HPDE6-E6E7 (cell line): ENCODE data around the gene OR2M2.

Source experiments
- DNase-seq: peaks from one replicate; pipeline ENCODE4 v3.0.0; 2011; ENCODE audit warnings: missing footprints; ENCODE audit errors: extremely low spot score

The OR2M2 gene

DNA sequence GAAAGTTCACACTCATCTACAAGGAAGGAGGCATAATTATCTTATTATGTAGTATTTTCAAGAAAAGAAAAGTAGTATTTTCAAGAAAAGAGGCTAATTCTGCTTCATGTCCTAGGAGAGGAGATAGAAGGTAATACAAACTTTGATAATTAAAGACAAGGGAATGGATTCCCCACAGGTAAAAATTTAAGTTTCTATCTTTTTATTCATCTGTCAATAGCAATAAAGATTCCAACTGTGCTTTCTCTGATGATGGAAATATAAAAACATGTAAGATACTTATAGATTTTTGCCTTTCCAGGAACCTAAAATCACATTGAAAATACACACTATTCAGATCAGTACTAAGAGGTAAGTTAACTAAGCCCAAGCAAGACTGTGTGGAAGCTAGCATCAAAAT lies at the start of gene OR2M2:
OR2M2 (plus strand) TSS at position 301 of the 400 bp plus-strand sequence. CDS start 5,165 bp downstream, outside the sequence.
- no peak for DNase-seq

GRCh38 chr1:248127653-248128052 lies 47.0 kb upstream of the OR2M2 start:
- no peak for DNase-seq

DNA sequence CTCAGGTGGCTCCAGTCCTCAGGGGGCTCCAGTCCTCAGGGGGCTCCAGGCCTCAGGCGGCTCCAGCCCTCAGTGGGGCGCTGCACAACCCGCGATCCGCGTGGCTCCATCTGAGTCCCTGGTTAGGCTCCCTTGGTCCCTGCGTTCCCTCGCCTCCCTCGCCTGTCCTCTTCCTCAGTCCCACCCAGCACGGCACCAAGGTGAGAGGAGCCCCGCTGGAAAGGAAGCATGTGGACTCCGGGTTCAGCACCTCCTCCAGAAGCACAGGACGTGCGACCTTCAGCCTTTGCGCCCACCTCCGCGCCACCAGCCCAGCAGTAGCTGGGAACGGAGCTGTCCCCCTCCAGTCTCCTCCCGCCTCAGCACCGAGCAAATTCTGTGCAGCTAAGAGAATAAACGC lies 37.8 kb upstream of the OR2M2 start:
- DNase-seq = no peak

GRCh38 chr1:248140846-248141245 lies 33.8 kb upstream of the OR2M2 start:
- DNase-seq = no peak

DNA sequence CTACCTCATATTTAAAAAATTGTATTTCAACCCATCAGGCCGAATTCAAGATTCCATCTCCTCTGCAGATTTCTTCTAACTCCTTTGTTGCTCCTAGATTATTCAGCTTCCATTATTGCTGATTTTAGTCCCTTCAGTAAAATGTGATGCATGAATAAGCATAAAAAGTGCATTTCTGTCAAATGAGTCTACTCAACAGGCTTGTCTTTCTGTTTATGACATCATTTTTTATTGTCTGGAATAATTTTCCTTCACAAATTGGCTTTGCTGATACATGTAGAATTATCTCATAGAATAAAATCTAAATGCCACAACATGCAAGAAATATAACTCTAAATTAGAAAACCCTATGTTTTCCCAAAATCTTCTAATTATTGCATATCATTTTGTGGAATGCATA lies 31.3 kb upstream of the OR2M2 start:
- no peak for DNase-seq

DNA sequence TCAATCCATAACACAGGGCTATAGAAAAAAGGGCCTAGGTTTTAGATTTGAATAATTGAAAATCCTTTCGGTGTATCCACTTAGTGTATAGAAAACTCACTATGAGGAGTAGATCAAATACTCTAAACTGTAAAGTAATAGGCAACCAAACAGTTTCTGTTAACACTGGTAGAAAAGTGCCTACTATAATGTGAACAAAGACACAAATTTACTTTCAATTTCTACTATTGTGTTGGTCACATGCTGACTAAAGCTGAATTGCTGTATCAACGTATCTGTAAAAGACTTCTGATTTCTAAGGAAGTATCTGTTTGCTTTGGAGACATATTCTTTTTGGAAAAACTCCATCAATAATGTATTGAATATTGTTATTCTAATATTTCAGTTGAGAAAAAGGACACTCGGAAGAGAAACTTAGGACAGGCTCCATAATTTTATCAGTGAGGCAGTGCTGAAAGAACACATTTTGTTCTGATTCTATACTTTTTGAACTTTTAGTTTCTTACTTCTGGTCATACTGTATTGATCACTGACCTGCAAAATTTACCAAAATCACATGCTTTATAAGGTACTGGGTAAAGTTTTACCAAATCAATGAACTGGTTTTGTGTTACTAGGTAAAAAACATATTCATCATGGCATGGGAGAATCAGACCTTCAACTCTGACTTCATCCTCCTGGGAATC lies 30.0 kb upstream of the OR2M2 start, which contains the start of gene OR2M5:
OR2M5 (plus strand) TSS at position 636 of the 686 bp plus-strand sequence; CDS start at position 636, 0 bp downstream.
- no peak for DNase-seq

GRCh38 chr1:248152056-248152827 lies 22.4 kb upstream of the OR2M2 start:
- DNase-seq = no peak

GRCh38 chr1:248155927-248156326 lies 18.7 kb upstream of the OR2M2 start:
- DNase-seq = no peak

DNA sequence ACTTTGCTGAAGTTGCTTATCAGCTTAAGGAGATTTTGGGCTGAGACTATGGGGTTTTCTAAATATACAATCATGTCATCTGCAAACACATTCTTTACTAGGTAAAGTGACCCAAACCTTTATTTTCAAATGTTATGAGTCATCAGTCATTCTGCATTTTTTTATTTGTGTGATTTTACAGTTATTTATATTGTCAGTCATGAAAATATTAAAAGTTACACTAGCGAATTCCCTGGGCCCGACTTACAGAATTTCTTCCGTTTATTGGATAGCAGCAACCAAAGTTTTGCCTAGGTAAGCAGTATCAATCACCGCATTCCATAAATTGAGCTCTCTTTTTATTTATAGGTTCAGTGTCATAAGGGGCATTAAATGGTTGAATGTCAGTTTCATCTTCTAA lies 15.9 kb upstream of the OR2M2 start:
- DNase-seq = no peak

GRCh38 chr1:248164031-248164430 lies 10.6 kb upstream of the OR2M2 start:
- no peak for DNase-seq

GRCh38 chr1:248165186-248165585 lies 9.4 kb upstream of the OR2M2 start:
- no peak for DNase-seq

DNA sequence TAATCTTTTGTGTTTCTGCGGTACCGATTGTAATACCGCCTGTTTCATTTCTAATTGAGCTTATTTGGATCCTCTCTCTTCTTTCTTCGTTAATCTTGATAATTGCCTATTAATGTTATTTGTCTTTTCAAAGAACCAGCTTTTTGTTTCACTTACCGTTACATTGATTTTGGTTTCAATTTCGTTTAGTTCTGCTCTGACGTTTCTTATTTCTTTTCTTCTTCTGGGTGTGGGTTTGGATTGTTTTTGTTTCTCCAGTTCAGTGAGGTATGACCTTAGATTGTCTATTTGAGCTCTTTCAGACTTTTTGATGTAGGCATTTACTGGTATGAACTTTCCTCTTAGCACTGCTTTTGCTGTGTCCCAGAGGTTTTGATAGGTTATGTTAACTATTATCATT lies 9.4 kb downstream of the OR2M2 start:
- DNase-seq = no peak

DNA sequence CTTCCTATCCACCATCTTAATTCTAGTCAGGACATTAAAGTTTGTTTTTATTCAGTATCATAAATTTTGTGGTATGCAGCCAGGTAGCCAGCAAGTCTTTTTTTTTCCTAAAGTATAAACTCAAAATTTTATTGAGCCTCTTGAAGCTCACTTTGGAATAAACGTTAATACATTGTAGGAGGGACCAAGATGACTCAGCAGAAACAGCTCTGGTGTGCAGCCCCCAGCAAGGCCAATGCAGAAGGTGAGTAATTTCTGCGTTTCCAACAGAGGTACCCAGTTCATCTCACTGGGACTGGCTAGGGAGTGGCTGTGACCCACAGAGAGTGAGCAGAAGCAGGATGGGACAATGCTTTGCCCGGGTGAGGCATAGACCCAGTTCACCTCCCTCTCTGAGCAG lies 12.7 kb downstream of the OR2M2 start:
- DNase-seq = no peak

DNA sequence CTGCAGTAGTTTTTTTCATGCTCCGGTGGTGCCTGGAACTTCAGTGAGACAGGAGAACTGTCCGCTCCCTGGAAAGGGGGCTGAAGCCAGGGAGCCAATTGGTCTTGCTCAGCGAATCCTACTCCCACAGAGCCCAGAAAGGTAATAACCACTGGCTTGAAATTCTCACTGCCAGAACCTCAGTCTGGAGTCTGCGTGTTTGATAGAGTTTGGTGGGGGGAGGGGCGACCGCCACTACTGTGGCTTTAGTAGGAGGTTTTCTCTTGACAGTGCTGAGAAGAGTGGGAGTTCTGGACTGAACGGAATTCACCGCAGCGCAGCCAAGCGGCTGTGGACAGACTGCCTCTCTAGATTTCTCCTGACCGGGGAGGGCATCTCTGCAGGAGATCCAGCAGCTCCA lies 14.4 kb downstream of the OR2M2 start:
- no peak for DNase-seq

DNA sequence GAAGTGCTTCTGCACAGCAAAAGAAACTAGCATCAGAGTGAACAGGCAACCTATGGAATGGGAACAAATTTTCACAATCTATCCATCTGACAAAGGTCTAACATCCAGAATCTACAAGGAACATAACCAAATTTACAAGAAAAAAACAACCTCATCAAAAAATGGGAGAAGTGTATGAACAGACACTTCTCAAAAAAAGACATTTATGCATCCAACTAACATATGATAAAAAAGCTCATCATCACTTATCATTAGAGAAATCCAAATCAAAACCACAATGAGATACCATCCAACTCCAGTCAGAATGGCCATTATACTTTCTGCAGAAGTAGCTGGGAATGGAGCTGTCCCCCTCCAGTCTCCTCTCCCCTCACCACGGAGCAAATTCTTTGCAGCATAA lies 19.5 kb downstream of the OR2M2 start:
- no peak for DNase-seq

GRCh38 chr1:248196965-248197364 lies 22.3 kb downstream of the OR2M2 start, which contains the start of gene OR2M3:
Gene OR2M3 (plus strand): TSS chr1:248197265. CDS start chr1:248203068, 5,803 bp downstream.
- DNase-seq = no peak

- no peak for DNase-seq
Measured at GRCh38 chr1:248215880-248216279, 41.3 kb downstream of the OR2M2 start.

- DNase-seq = no peak
Measured at GRCh38 chr1:248225537-248225936, 50.9 kb downstream of the OR2M2 start.

GRCh38 chr1:248229360-248229908 lies 54.8 kb downstream of the OR2M2 start:
- no peak for DNase-seq
